Measurements from ENCODE around the gene KCNH2. TPM values are rescaled to one million over a fixed set of nuclear protein-coding genes. Genes with fewer than 3 reads are reported as not detected.

Gene KCNH2
- total and polyA plus RNA-seq, 2 of the 8 experiments (the other 6 are each of a cell fraction or from before 2014, with no cell fraction given), result 8.0 to 15.0 TPM

DNA sequence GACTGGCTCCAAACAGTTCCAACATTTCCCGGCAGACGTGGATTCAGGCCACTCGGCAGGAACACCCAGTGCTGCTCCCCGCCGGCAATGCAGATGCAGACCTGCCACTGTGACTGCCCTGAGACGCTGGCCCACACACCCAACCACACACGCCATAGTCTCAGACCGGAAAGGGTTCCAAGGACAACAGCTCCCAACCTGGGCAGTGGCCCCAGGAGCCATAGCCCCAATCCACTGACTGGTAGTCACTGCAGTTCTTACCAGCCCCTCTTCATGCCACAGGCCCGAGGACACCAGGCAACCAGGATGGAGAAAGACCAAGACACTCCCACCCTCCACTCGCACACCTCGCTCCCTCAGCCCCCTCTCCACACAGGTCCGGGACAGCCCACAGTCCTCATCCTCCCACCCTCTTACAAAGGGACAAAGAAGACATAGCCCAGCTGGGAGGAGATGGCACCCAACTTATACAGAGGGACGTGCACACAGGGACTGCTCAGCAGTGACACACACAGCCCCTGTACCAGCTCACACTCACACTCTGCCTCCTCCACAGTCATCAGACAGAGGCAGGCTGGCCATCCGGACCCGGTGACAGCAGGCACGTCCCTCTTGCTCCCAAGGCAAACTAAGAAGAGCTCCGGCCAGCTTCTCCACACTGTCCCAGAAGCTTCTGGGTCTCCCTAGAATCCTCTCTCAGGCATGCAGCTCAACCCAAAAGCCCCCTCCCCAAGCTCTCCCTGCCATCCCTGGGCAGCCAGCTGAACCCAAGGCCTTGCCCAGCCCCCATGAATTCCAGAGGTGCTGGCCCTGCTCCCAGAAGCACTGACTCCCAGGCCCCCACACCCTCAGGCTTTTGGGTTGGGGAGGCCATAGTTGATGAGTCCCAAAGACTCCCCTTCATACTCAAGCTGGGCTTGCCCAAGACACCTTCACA lies 24.8 kb downstream of the KCNH2 start:
- ChIA-PET POLR2A (ENCODE audit: partially characterized antibody) (interaction anchor here (1.1 to 1.4 kb wide), 3 partner anchors 9 to 26 kb away, joined by 3 to 6 read pairs (median 4); no protein-coding TSS in a partner anchor), CTCF (ENCODE audit: partially characterized antibody) (interaction anchor here (0.5 to 25.2 kb wide), 11 partner anchors 15 to 337 kb away, joined by 3 to 797 read pairs (median 3); partner anchors contain the start of genes ABCB8 and KCNH2)
- H3K9ac ChIP-seq (replicated peaks in 1 of 4; ENCODE audit: extremely low read depth in 1 of 4, low read depth in 3 of 4, low read length in 3 of 4), result no peak overlapping the region
- H2BK15ac ChIP-seq (ENCODE audit: low read length), result peak overlapping the region; percentile 46; the same call in 1 of the 2 replicates
- H3K79me2 ChIP-seq (ENCODE audit: control insufficient read depth in 1 of 2, insufficient read depth in 2 of 2, low read length in 2 of 2), result no peaks in the 10 kb centered on the region
- H3K4me3 ChIP-seq (ENCODE audit: extremely low read depth in 1 of 4, insufficient read depth in 2 of 4, low read depth in 3 of 4, low read length in 4 of 4), result no peak overlapping the region
- no peak overlapping the region for H3K23ac ChIP-seq (ENCODE audit: insufficient read length)
- no peak overlapping the region for H2BK20ac ChIP-seq (ENCODE audit: low read length)
- FAIRE-seq, result no peak
- H3K14ac ChIP-seq (ENCODE audit: insufficient read length), result no peak overlapping the region
- H4K91ac ChIP-seq (replicated peaks; ENCODE audit: insufficient read length, low read length), result no peak overlapping the region
- no peaks in the 10 kb centered on the region; a peak in 1 of 8 replicates for H3K36me3 ChIP-seq (ENCODE audit: control insufficient read depth in 2 of 4, insufficient read depth in 4 of 4, low read length in 3 of 4)
- no peak overlapping the region for H2AFZ ChIP-seq (ENCODE audit: low read length)
- peaks cover 0 to 1% of the 10 kb centered on the region in 2 experiments for H4K20me1 ChIP-seq (replicated peaks in 1 of 2; ENCODE audit: control insufficient read depth in 1 of 2, insufficient read depth in 2 of 2, low read length in 2 of 2)
- 0 out of 2 replicates have a peak overlapping the region, but pooled peaks have one; percentile 15 for H3K27ac ChIP-seq (ENCODE audit: low read depth, low read length)
- H3K79me1 ChIP-seq (ENCODE audit: low read depth, low read length), result no peaks in the 10 kb centered on the region
- H2BK120ac ChIP-seq (replicated peaks; ENCODE audit: low read depth, low read length), result no peak overlapping the region
- no peak overlapping the region for H3K56ac ChIP-seq (replicated peaks; ENCODE audit: insufficient read length, low read depth, low read length)
- H2BK12ac ChIP-seq (ENCODE audit: low read depth, low read length), result peak overlapping the region; percentile 31; the same call in 1 of the 2 replicates
- H2AK5ac ChIP-seq (ENCODE audit: low read depth, low read length), result peak overlapping the region; percentile 95; the same call in 1 of the 2 replicates
- no peak overlapping the region for H3K4ac ChIP-seq (replicated peaks; ENCODE audit: insufficient read length, low read depth, low read length)
- 88% methylated on average over 17 of the region's 17 CpGs; no CpG with 5 or more reads in 1 of the 2 experiments for WGBS, 2 experiments (ENCODE audit: extremely low coverage in 1 of 2, insufficient coverage in 1 of 2, insufficient read length in 1 of 2, insufficient replicate concordance in 2 of 2, low coverage in 1 of 2, low lambda C conversion rate in 2 of 2, missing lambda C conversion rate in 1 of 2)
- no peak overlapping the region for H4K8ac ChIP-seq (ENCODE audit: extremely low read depth, insufficient read depth, low read length)
- no peak overlapping the region for H4K5ac ChIP-seq (ENCODE audit: insufficient read length, low read depth, low read length)
- no peak overlapping the region for H3K4me2 ChIP-seq (ENCODE audit: insufficient read depth in 1 of 2, low read depth in 2 of 2, low read length in 2 of 2)
- H3K23me2 ChIP-seq (ENCODE audit: low read depth, low read length), result no peaks in the 10 kb centered on the region; the same call in 1 of the 2 replicates
- H3K4me1 ChIP-seq (replicated peaks in 1 of 4; ENCODE audit: control insufficient read depth in 3 of 4, insufficient read depth in 4 of 4, low read length in 3 of 4), result peaks cover 0 to 30% (median 20%) of the 10 kb centered on the region in 4 experiments; a peak in 6 of 7 replicates
- peaks cover 0 to 18% (median 8%) of the 10 kb centered on the region in 4 experiments; a peak in 5 of 7 replicates for H3K27me3 ChIP-seq (replicated peaks in 1 of 4; ENCODE audit: control insufficient read depth in 3 of 4, extremely low read depth in 1 of 4, insufficient read depth in 3 of 4, low read length in 3 of 4)
- no peaks in the 10 kb centered on the region for H3K9me3 ChIP-seq (ENCODE audit: insufficient read depth in 2 of 2, low read depth in 1 of 2, low read length in 1 of 2)
- H2BK5ac ChIP-seq (ENCODE audit: low read depth, low read length), result no peak overlapping the region
- no peak for DNase-seq (ENCODE audit: low read depth in 1 of 2, low spot score in 2 of 2)
- H3K18ac ChIP-seq (ENCODE audit: extremely low read depth, low read length), result no peak overlapping the region
- TF ChIP-seq NANOG (IDR thresholded peaks at IDR 0.05; ENCODE audit: insufficient read depth, low read depth, low read length, poor library complexity, severe bottlenecking), result no peak
- no peak for TF ChIP-seq CREB1 (IDR thresholded peaks at IDR 0.05)
- TF ChIP-seq SP4 (IDR thresholded peaks at IDR 0.05; ENCODE audit: low read length), result no peak
- TF ChIP-seq ZNF274 (IDR thresholded peaks at IDR 0.05; ENCODE audit: borderline replicate concordance, extremely low read depth, low read length), result no peak
- no peak for TF ChIP-seq SRF (IDR thresholded peaks at IDR 0.05; ENCODE audit: low read depth, low read length)
- no peak for TF ChIP-seq E2F6 (IDR thresholded peaks at IDR 0.05)
- TF ChIP-seq TAF7 (optimal IDR thresholded peaks at IDR 0.05; ENCODE audit: borderline replicate concordance, low read depth, low read length), result no peak
- TF ChIP-seq RFX5 (IDR thresholded peaks at IDR 0.05; ENCODE audit: borderline replicate concordance, low read depth, low read length), result no peak
- no peak for TF ChIP-seq KDM5A (IDR thresholded peaks at IDR 0.05; ENCODE audit: low read length)
- no peak for TF ChIP-seq GTF2F1 (IDR thresholded peaks at IDR 0.05; ENCODE audit: borderline replicate concordance, low read depth, low read length)
- TF ChIP-seq EGR1 (IDR thresholded peaks at IDR 0.05; ENCODE audit: borderline replicate concordance, low read depth, low read length), result no peak

Data from H1 (cell line).